ENCODE data around the gene ABHD12. TPM values are rescaled to one million over a fixed set of nuclear protein-coding genes. Genes with fewer than 3 reads are reported as not detected.

ABHD12 gene
- total and polyA plus RNA-seq, 10 of the 15 experiments (the other 5 are each of a cell fraction or from before 2014, with no cell fraction given) = 1.5 to 61.8 (median 26.7) TPM

- no TSS peak for BruUV-seq (replicated peaks)
- Histone ChIP-seq H3K36me3 (ENCODE audit: control insufficient read depth in 2 of 2, insufficient read depth in 2 of 2, low read length in 1 of 2) (peaks cover 14 to 38% of the 10 kb centered on the region in 2 experiments; a peak in 3 of 4 replicates), H3K27ac (ENCODE audit: control insufficient read depth, insufficient read depth) (no peak overlapping the region), H3K4me3 (no peak overlapping the region), H3K9me3 (replicated peaks; ENCODE audit: control insufficient read depth, insufficient read depth, low read length) (no peaks in the 10 kb centered on the region), H2AFZ (ENCODE audit: control insufficient read depth, low read depth, low read length) (no peak overlapping the region), H4K20me1 (ENCODE audit: control insufficient read depth, insufficient read depth) (no peaks in the 10 kb centered on the region), H3K9ac (ENCODE audit: control insufficient read depth, insufficient read depth, low read length) (no peak overlapping the region), H3K79me2 (ENCODE audit: control insufficient read depth, insufficient read depth, low read length) (no peaks in the 10 kb centered on the region), H3K4me1 (ENCODE audit: control insufficient read depth, insufficient read depth, low read length) (peaks cover 38% of the 10 kb centered on the region), H3K27me3 (replicated peaks in 1 of 2; ENCODE audit: control insufficient read depth in 2 of 2, insufficient read depth in 2 of 2, low read length in 1 of 2) (no peaks in the 10 kb centered on the region), H3K4me2 (ENCODE audit: control insufficient read depth, insufficient read depth) (no peak overlapping the region)
- intact Hi-C loops (cut with micrococcal nuclease; ENCODE audit: unreplicated experiment) (no loop called here), in situ Hi-C loops (cut with MboI) (no loop called here)
- FAIRE-seq = no peak
- no peak for TF ChIP-seq TBL1XR1 (IDR thresholded peaks at IDR 0.05; ENCODE audit: low read depth, low read length)
- TF ChIP-seq ZBED1 (IDR thresholded peaks at IDR 0.05; ENCODE audit: borderline replicate concordance) = no peak
- no peak for TF ChIP-seq HDAC6 (IDR thresholded peaks at IDR 0.05; ENCODE audit: unreplicated experiment)
- TF ChIP-seq SMAD1 (IDR thresholded peaks at IDR 0.05; ENCODE audit: low read depth, partially characterized antibody) = no peak
- TF ChIP-seq JUNB (IDR thresholded peaks at IDR 0.05) = no peak
- no peak for TF ChIP-seq SMAD5 (IDR thresholded peaks at IDR 0.05; ENCODE audit: low read depth)
- no peak for TF ChIP-seq FOS (IDR thresholded peaks at IDR 0.05; ENCODE audit: borderline replicate concordance, extremely low read depth, insufficient read length)
- no peak for TF ChIP-seq MTA3 (IDR thresholded peaks at IDR 0.05; ENCODE audit: borderline replicate concordance, low read length)
- no peak for TF ChIP-seq PRDM15 (CRISPR knock-in tag; IDR thresholded peaks at IDR 0.05)
- TF ChIP-seq BMI1 (IDR thresholded peaks at IDR 0.05; ENCODE audit: borderline replicate concordance) = no peak
- TF ChIP-seq MLLT1 (IDR thresholded peaks at IDR 0.05) = no peak
- no peak for TF ChIP-seq MTA2 (IDR thresholded peaks at IDR 0.05; ENCODE audit: low read depth)
- TF ChIP-seq IKZF1 (conservative IDR thresholded peaks at IDR 0.05) = no peak
- POLR2A ChIA-PET = no interaction called here
- RAD21 ChIA-PET (ENCODE audit: unreplicated experiment) = no interaction called here
- SMC1A ChIA-PET (ENCODE audit: uncharacterized antibody, unreplicated experiment) = no interaction called here
- no peak for ATAC-seq
- WGBS (ENCODE audit: insufficient coverage, insufficient replicate concordance, low lambda C conversion rate, missing lambda C conversion rate) = 94% methylated on average over 17 of the region's 17 CpGs
- CTCF ChIA-PET = interaction anchor here (1.4 kb wide), 1 partner anchor 12 kb away, joined by 4 read pairs; no protein-coding TSS in a partner anchor
- DNase-seq (ENCODE audit: low read depth, low spot score) = no peak
These were observed 106.5 kb downstream of the ABHD12 start for GRCh38 chr20:25284131-25284601.
